Measurements from ENCODE around the gene PHC2. TPM values are rescaled to one million over a fixed set of nuclear protein-coding genes. Genes with fewer than 3 reads are reported as not detected.

PHC2 gene
- total and polyA plus RNA-seq, 2 of the 13 experiments (the other 11 are each of a cell fraction or from before 2014, with no cell fraction given) = 52.5 to 84.9 TPM

DNA sequence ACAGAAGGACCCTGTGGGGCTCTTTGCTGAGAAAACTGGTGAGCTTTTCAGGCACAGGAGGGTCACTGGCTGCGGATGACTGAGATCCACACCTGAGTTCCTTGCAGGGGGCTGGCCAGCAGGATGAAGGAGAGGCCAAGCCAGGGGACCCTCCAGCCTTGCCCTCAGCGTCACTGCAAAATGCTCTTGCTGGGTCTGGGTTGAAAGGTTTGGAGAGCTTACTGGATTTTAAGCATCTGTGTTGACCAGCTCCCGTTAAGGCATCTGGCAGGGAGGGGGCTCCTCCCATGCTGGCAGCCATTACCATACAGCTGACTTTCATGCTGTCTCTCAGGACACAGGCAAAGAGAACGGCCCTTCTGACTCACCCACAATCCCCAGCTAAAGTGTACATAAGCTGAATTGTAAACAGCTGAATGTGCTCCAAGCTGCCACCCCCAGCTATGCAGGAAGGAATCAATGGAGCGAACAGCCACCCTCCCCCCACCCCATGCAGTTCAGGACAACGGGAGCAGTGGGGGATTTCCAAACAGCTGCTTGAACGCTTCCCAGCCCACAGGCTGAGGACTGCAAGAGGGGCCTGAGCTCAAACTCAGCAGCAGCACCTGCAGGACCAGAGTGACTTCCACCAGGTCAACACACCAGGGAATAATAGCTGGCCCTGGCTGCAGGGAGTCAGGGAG lies 88.7 kb downstream of the PHC2 start (continued):
- TF ChIP-seq STAG1 (CRISPR knock-in tag; IDR thresholded peaks at IDR 0.05) (0 out of 2 replicates have a peak, but pooled peaks have one; percentile 6), ZNF724P (CRISPR knock-in tag; IDR thresholded peaks at IDR 0.05; ENCODE audit: borderline replicate concordance) (no peak; the same call in 1 of the 2 replicates), REXO4 (CRISPR knock-in tag; IDR thresholded peaks at IDR 0.05; ENCODE audit: borderline replicate concordance) (no peak), ZNF580 (CRISPR knock-in tag; IDR thresholded peaks at IDR 0.05; ENCODE audit: borderline replicate concordance, low read depth) (peak; percentile 90; the same call in 1 of the 2 replicates), MTF2 (CRISPR knock-in tag; IDR thresholded peaks at IDR 0.05; ENCODE audit: borderline replicate concordance) (no peak), KLF9 (CRISPR knock-in tag; IDR thresholded peaks at IDR 0.05; ENCODE audit: low read depth) (no peak), POGZ (CRISPR knock-in tag; IDR thresholded peaks at IDR 0.05) (peak; percentile 86), TBL1XR1 (IDR thresholded peaks at IDR 0.05; ENCODE audit: borderline replicate concordance, low read length, partially characterized antibody) (peak; percentile 71), ZNF775 (CRISPR knock-in tag; IDR thresholded peaks at IDR 0.05; ENCODE audit: borderline replicate concordance) (no peak), SETDB1 (CRISPR knock-in tag; IDR thresholded peaks at IDR 0.05; ENCODE audit: borderline replicate concordance) (no peak), FOXK1 (CRISPR knock-in tag; IDR thresholded peaks at IDR 0.05; ENCODE audit: borderline replicate concordance, low read depth) (peak; percentile 94), ZSCAN9 (CRISPR knock-in tag; IDR thresholded peaks at IDR 0.05; ENCODE audit: borderline replicate concordance) (peak; percentile 70; the same call in 1 of the 2 replicates), SKI (IDR thresholded peaks at IDR 0.05; ENCODE audit: partially characterized antibody) (peak; percentile 79), ZNF20 (CRISPR knock-in tag; IDR thresholded peaks at IDR 0.05) (peak; percentile 76; the same call in 1 of the 2 replicates), JUNB (CRISPR knock-in tag; IDR thresholded peaks at IDR 0.05; ENCODE audit: borderline replicate concordance) (peak; percentile 69; the same call in 1 of the 2 replicates), ZNF484 (CRISPR knock-in tag; IDR thresholded peaks at IDR 0.05; ENCODE audit: borderline replicate concordance, low read depth) (no peak), SATB2 (CRISPR knock-in tag; IDR thresholded peaks at IDR 0.05) (no peak), MYNN (CRISPR knock-in tag; IDR thresholded peaks at IDR 0.05; ENCODE audit: low read depth) (no peak), ARNT (IDR thresholded peaks at IDR 0.05) (no peak), THAP9 (CRISPR knock-in tag; IDR thresholded peaks at IDR 0.05; ENCODE audit: borderline replicate concordance) (peak; percentile 91), ZNF776 (CRISPR knock-in tag; IDR thresholded peaks at IDR 0.05) (peak; percentile 85; the same call in 1 of the 2 replicates), ZNF326 (CRISPR knock-in tag; IDR thresholded peaks at IDR 0.05; ENCODE audit: borderline replicate concordance) (no peak), ZNF317 (CRISPR knock-in tag; IDR thresholded peaks at IDR 0.05) (peak; percentile 90), ZNF816 (CRISPR knock-in tag; IDR thresholded peaks at IDR 0.05; ENCODE audit: borderline replicate concordance) (no peak; the same call in 1 of the 2 replicates), ZNF143 (CRISPR knock-in tag; IDR thresholded peaks at IDR 0.05) (peak; percentile 86)
- TF ChIP-seq, protein P1, sequence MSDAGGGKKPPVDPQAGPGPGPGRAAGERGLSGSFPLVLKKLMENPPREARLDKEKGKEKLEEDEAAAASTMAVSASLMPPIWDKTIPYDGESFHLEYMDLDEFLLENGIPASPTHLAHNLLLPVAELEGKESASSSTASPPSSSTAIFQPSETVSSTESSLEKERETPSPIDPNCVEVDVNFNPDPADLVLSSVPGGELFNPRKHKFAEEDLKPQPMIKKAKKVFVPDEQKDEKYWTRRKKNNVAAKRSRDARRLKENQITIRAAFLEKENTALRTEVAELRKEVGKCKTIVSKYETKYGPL (CRISPR knock-in tag; IDR thresholded peaks at IDR 0.05) = no peak
- TF ChIP-seq, protein P2, sequence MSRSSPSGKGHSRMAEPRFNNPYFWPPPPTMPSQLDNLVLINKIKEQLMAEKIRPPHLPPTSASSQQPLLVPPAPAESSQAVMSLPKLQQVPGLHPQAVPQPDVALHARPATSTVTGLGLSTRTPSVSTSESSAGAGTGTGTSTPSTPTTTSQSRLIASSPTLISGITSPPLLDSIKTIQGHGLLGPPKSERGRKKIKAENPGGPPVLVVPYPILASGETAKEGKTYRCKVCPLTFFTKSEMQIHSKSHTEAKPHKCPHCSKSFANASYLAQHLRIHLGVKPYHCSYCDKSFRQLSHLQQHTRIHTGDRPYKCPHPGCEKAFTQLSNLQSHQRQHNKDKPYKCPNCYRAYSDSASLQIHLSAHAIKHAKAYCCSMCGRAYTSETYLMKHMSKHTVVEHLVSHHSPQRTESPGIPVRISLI (CRISPR knock-in tag; IDR thresholded peaks at IDR 0.05; ENCODE audit: borderline replicate concordance) = no peak

Data from HepG2 (cell line).